ENCODE results near the gene PNRC2.
A peak's percentile ranks its signal among the peaks of the same experiment; 100 is the strongest.
"Not testable (repeated sequence)": the region's sequence is repeated elsewhere in the genome, so short reads cannot be mapped to it uniquely, and the experiment has no call there.

PNRC2 gene

DNA sequence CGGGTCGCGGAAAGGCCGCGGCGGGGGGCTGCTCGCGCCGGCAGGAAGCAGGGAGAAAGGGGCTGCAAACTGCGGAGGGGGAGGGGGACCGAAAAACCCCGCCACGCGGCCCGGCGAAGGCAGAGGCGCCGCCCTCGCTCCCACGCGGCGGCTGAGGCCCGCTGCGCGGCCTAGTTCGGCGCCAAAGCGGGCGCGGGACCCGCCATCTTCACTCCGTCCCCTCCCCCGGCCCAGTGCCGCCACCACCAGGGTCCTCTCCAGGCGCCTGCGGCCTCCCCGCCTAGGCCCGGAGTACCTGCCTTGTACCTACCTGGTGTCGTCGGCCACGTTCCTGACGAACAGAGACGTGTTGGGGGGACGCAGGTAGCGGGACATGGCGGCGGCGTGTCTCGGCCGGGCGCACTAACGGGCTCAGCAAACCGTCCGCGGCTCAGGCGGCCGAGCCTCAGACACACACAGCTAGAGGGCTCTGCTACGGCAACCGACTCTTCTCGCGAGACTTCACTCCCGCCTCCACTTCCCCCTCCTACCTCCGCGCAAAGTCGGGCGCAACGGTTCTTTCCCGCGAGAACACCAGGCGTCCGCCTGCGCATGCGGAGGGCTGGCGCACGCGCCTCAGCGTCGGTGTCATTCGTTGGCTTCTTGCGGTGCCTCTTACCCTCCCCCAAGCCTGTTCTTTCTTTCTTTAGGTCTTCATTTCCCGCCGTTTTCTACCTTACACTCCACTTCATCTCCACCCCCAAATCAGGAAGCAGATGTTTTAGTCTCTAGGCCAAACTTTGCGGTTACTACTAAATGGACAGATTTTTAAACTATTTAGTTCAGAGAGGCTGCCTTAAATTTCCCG lies 20.5 kb downstream of the PNRC2 start, which contains the start of gene SRSF10:
SRSF10 (minus strand) TSS at position 447 of the 847 bp plus-strand sequence; CDS start at position 375, 72 bp downstream.
- Histone ChIP-seq H3K9ac (ENCODE audit: low read depth, low read length) (peak within 1 kb of the TSS; percentile 99), H3K36me3 (ENCODE audit: control insufficient read depth, insufficient read depth, low read length) (peaks cover 10% of the 10 kb centered on the region), H3K27me3 (ENCODE audit: control insufficient read depth, insufficient read depth, low read length) (no peaks in the 10 kb centered on the region), H3K4me1 (ENCODE audit: control insufficient read depth, insufficient read depth, low read length) (peaks cover 23% of the 10 kb centered on the region), H3K4me3 (ENCODE audit: low read depth, low read length) (peak within 1 kb of the TSS; percentile 89), H3K9me3 (ENCODE audit: control insufficient read depth, insufficient read depth, low read length) (no peaks in the 10 kb centered on the region)

DNA sequence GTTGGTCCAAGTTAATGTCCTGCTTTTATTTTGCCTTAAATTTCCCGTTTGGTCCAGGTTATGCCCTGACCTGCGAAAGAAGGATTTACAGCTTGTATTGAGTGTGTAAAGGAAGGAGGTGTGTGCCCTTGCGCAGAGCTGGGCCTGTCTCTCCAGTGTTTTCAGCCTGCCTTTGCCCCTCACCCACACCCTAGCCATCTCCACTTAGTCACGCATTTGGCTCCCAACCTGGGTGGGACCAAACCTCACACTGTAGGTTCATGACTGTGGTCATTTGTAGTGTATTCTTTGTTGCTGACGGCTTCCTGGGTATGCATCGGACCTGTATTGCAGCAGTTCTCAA lies 21.1 kb downstream of the PNRC2 start:
- Histone ChIP-seq H3K9ac (ENCODE audit: low read depth, low read length) (peak overlapping the region; percentile 99), H3K27me3 (ENCODE audit: control insufficient read depth, insufficient read depth, low read length) (no peaks in the 10 kb centered on the region), H3K4me3 (ENCODE audit: low read depth, low read length) (peak overlapping the region; percentile 40), H3K9me3 (ENCODE audit: control insufficient read depth, insufficient read depth, low read length) (no peaks in the 10 kb centered on the region), H3K36me3 (ENCODE audit: control insufficient read depth, insufficient read depth, low read length) (peaks cover 10% of the 10 kb centered on the region), H3K4me1 (ENCODE audit: control insufficient read depth, insufficient read depth, low read length) (peaks cover 23% of the 10 kb centered on the region)

DNA sequence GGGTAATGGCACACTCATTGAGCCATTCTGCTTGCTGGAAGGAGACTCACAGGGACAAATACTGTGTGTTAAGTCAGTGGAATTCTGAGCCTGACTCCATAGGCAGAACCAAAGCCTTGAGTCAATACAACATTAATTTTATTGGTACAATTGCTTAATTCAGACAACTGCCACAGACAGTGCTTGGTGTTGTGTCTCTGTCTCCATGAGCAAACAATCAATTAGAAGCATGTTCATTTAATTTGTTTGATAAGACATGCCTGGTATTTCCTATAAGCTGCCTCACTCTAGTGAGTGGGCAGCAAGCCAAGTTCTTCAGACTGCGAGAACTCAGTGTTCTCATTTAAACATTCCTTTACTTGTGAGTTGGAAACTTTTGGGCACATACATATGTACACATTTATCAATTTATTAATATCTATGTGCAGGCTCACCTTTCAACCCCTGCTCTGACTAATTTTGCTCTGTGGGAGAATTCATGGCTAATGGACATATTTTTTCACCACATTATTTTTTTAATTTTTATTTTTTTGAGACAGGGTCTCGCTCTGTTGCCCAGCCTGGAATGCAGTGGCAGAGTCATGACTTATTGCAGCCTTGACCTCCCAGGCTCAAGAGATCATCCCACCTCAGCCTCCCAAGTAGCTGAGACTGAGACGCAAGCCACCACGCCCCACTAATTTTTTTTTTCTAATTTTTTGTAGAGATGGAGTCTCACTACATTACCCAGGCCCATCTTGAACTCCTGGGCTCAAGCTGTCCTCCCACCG lies 25.0 kb downstream of the PNRC2 start:
- no peaks in the 10 kb centered on the region for H3K9me3 ChIP-seq (ENCODE audit: control insufficient read depth, insufficient read depth, low read length)
- H3K36me3 ChIP-seq (ENCODE audit: control insufficient read depth, insufficient read depth, low read length), result peaks cover 3% of the 10 kb centered on the region
- H3K9ac ChIP-seq (ENCODE audit: low read depth, low read length), result no peak overlapping the region
- peaks cover 4% of the 10 kb centered on the region for H3K4me1 ChIP-seq (ENCODE audit: control insufficient read depth, insufficient read depth, low read length)
- H3K27me3 ChIP-seq (ENCODE audit: control insufficient read depth, insufficient read depth, low read length), result no peaks in the 10 kb centered on the region
- H3K4me3 ChIP-seq (ENCODE audit: low read depth, low read length), result no peak overlapping the region

DNA sequence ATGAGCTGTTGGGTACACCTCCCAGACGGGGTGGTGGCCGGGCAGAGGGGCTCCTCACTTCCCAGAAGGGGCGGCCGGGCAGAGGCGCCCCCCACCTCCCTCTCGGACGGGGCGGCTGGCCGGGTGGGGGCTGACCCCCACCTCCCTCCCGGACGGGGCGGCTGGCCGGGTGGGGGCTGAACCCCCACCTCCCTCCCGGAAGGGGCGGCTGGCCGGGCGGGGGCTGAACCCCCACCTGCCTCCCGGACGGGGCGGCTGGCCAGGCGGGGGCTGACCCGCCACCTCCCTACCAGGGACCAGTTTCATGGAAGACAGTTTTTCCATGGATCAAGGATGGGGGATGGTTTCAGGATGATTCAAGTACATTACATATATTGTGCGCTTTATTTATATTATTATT lies 27.4 kb downstream of the PNRC2 start:
- not testable (repeated sequence) for H3K9me3 ChIP-seq (ENCODE audit: control insufficient read depth, insufficient read depth, low read length); H3K4me1 ChIP-seq (ENCODE audit: control insufficient read depth, insufficient read depth, low read length); H3K4me3 ChIP-seq (ENCODE audit: low read depth, low read length); H3K9ac ChIP-seq (ENCODE audit: low read depth, low read length); H3K36me3 ChIP-seq (ENCODE audit: control insufficient read depth, insufficient read depth, low read length); H3K27me3 ChIP-seq (ENCODE audit: control insufficient read depth, insufficient read depth, low read length)

DNA sequence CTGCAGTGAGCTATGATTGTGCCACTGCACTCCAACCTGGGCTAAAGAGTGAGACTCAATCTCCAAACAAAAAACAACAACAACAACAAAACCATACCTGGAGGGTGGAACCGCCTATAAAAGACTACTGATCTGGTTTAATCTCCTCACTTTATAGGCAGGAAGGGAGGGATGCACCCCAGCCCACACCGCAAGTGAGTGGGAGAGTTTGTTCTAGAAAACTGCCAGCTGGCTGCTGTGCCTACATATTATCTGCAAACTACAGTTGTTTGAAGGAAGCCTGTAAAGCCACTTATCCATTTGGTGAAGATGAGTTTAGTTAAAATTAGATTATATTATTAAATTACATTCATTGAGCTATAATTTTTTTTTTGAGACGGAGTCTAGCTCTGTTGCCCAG lies 29.6 kb downstream of the PNRC2 start:
- H3K4me1 ChIP-seq (ENCODE audit: control insufficient read depth, insufficient read depth, low read length), result no peaks in the 10 kb centered on the region
- no peak overlapping the region for H3K4me3 ChIP-seq (ENCODE audit: low read depth, low read length)
- H3K36me3 ChIP-seq (ENCODE audit: control insufficient read depth, insufficient read depth, low read length), result no peaks in the 10 kb centered on the region
- H3K27me3 ChIP-seq (ENCODE audit: control insufficient read depth, insufficient read depth, low read length), result no peaks in the 10 kb centered on the region
- H3K9ac ChIP-seq (ENCODE audit: low read depth, low read length), result no peak overlapping the region
- H3K9me3 ChIP-seq (ENCODE audit: control insufficient read depth, insufficient read depth, low read length), result no peaks in the 10 kb centered on the region

DNA sequence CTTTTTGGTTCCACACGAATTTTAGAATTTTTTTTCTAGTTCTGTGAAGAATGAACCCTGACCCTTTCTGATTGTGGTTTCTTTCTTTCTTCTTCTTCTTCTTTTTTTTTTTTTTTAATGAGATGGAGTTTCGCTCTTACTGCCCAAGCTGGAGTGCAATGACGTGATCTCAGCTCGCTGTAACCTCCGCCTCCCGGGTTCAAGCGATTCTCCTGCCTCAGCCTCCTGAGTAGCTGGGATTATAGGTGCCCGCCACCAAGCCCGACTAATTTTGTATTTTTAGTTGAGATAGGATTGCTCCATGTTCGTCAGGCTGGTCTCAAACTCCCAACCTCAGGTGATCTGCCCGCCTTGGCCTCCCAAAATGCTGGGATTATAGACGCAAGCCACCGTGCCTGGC lies 32.4 kb downstream of the PNRC2 start:
- not testable (repeated sequence) for H3K4me1 ChIP-seq (ENCODE audit: control insufficient read depth, insufficient read depth, low read length); H3K9me3 ChIP-seq (ENCODE audit: control insufficient read depth, insufficient read depth, low read length); H3K4me3 ChIP-seq (ENCODE audit: low read depth, low read length); H3K27me3 ChIP-seq (ENCODE audit: control insufficient read depth, insufficient read depth, low read length); H3K36me3 ChIP-seq (ENCODE audit: control insufficient read depth, insufficient read depth, low read length); H3K9ac ChIP-seq (ENCODE audit: low read depth, low read length)

DNA sequence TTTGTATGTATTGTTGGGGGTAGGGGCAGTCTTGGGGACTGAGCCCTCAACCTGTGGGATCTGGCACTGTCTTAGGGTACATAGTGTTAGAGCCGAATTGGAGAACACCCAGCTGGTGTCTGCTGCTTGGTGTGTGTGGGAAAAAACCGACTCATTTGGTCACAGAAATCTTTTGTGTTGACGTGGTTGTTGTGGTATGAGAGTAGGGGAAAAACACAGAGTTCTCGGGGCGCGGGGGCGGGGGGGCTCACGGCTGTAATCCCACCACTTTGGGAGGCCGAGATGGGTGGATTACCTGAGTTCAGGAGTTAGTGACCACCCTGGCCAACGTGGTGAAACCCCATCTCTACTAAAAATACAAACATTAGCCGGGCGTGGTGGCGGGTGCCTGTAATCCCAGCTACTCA lies 35.8 kb downstream of the PNRC2 start:
- Histone ChIP-seq H3K4me3 (ENCODE audit: low read depth, low read length) (no peak overlapping the region), H3K4me1 (ENCODE audit: control insufficient read depth, insufficient read depth, low read length) (no peaks in the 10 kb centered on the region), H3K9ac (ENCODE audit: low read depth, low read length) (no peak overlapping the region), H3K27me3 (ENCODE audit: control insufficient read depth, insufficient read depth, low read length) (no peaks in the 10 kb centered on the region), H3K9me3 (ENCODE audit: control insufficient read depth, insufficient read depth, low read length) (no peaks in the 10 kb centered on the region), H3K36me3 (ENCODE audit: control insufficient read depth, insufficient read depth, low read length) (no peaks in the 10 kb centered on the region)

DNA sequence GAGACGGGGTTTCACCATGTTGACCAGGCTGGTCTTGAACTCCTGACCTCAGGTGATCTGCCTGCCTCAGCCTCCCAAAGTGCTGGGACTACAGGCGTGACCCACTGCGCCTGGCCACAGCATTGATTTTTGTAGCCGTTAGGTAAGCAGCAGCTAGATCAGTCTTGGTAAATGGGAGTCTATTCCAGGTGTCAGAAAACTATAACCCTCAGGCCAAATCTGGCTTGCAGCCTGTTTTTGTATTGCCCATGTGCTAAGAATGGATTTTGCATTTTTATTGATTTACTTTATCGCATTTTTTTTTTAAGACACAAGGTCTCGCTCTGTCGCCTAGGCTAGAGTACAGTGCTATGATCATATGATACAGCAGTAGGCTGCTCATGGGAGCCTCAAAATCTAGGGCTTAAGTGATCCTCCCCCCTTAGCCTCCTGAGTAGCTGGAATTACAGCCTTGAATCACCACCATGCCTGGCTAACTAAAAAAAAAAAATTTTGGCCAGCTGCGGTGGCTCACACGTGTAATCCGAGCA lies 37.1 kb downstream of the PNRC2 start:
- Histone ChIP-seq H3K4me3 (ENCODE audit: low read depth, low read length) (no peak overlapping the region), H3K9me3 (ENCODE audit: control insufficient read depth, insufficient read depth, low read length) (no peaks in the 10 kb centered on the region), H3K9ac (ENCODE audit: low read depth, low read length) (no peak overlapping the region), H3K27me3 (ENCODE audit: control insufficient read depth, insufficient read depth, low read length) (no peaks in the 10 kb centered on the region), H3K36me3 (ENCODE audit: control insufficient read depth, insufficient read depth, low read length) (no peaks in the 10 kb centered on the region), H3K4me1 (ENCODE audit: control insufficient read depth, insufficient read depth, low read length) (no peaks in the 10 kb centered on the region)

DNA sequence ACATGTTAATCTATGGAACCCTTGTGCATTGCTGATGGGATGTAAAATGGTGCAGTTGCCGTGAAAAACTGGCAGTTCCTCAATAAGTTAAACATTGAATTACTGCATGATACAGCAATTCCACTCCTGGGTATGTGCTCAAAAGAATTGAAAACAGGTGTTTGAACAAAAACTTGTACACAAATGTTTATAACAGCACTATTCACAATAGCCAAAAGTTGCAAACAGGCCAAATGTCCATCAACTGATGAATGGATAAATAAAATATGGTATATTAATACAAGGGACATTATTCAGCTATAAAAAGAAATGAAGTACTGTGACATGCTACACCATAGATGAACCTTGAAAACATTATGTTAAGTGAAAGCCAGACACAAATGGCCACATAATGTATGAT lies 38.2 kb downstream of the PNRC2 start:
- Histone ChIP-seq H3K9ac (ENCODE audit: low read depth, low read length) (no peak overlapping the region), H3K36me3 (ENCODE audit: control insufficient read depth, insufficient read depth, low read length) (no peaks in the 10 kb centered on the region), H3K27me3 (ENCODE audit: control insufficient read depth, insufficient read depth, low read length) (no peaks in the 10 kb centered on the region), H3K4me1 (ENCODE audit: control insufficient read depth, insufficient read depth, low read length) (peaks cover 2% of the 10 kb centered on the region), H3K9me3 (ENCODE audit: control insufficient read depth, insufficient read depth, low read length) (no peaks in the 10 kb centered on the region), H3K4me3 (ENCODE audit: low read depth, low read length) (no peak overlapping the region)

DNA sequence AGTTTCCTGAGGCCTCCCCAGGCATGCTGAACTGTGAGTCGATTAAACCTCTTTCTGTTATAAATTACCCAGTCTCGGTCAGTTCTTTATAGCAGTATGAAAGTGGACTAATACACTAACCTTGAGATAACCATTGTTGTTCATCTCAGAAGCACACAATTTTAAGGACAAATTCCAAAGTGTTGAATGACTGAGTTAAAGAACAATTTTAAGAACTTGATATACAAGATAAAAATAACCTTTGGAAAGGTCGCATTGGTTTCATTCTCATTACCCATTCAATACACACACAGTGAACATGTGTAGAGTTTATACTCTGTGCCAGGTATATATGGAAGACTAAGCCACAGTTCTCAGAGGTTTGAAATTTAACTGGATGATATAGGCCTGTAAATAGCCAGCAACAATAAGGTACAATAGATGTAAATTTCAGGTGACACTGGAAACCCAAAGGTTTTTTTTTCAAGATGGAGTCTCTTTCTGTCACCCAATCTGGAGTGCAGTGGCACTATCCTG lies 39.6 kb downstream of the PNRC2 start:
- Histone ChIP-seq H3K36me3 (ENCODE audit: control insufficient read depth, insufficient read depth, low read length) (no peaks in the 10 kb centered on the region), H3K4me3 (ENCODE audit: low read depth, low read length) (no peak overlapping the region), H3K9me3 (ENCODE audit: control insufficient read depth, insufficient read depth, low read length) (no peaks in the 10 kb centered on the region), H3K27me3 (ENCODE audit: control insufficient read depth, insufficient read depth, low read length) (no peaks in the 10 kb centered on the region), H3K9ac (ENCODE audit: low read depth, low read length) (no peak overlapping the region), H3K4me1 (ENCODE audit: control insufficient read depth, insufficient read depth, low read length) (peaks cover 16% of the 10 kb centered on the region)

DNA sequence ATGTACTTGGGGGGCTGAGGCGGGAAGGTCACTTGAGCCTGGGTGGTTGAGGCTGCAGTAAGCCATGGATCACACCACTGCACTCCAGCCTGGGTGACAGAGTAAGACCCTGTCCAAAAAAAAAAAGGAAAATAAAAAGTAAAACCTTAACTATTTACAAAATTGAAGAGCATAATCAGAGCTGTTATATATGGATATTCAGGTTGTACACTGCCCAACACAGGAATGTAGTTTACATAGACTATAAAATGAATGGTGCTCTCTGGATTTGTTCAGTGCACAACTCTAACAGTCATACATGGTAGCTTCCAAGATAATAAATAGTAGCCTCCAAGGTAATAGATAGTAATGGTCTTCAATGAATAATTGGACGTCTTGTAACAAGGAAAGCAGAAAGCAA lies 43.1 kb downstream of the PNRC2 start:
- H3K36me3 ChIP-seq (ENCODE audit: control insufficient read depth, insufficient read depth, low read length), result no peaks in the 10 kb centered on the region
- H3K9me3 ChIP-seq (ENCODE audit: control insufficient read depth, insufficient read depth, low read length), result no peaks in the 10 kb centered on the region
- H3K9ac ChIP-seq (ENCODE audit: low read depth, low read length), result no peak overlapping the region
- H3K4me3 ChIP-seq (ENCODE audit: low read depth, low read length), result no peak overlapping the region
- peaks cover 16% of the 10 kb centered on the region for H3K4me1 ChIP-seq (ENCODE audit: control insufficient read depth, insufficient read depth, low read length)
- H3K27me3 ChIP-seq (ENCODE audit: control insufficient read depth, insufficient read depth, low read length), result no peaks in the 10 kb centered on the region

Data from iPS-15b (cell line).